ENCODE measurements around the gene PDE8A. TPM values are rescaled to one million over a fixed set of nuclear protein-coding genes. Genes with fewer than 3 reads are reported as not detected.

The PDE8A gene
- total RNA-seq, 3 donors from 2014 or later: 45.1 to 60.5 (median 58.3) TPM

GRCh38 chr15:85047271-85047948 is 65.8 kb downstream of the PDE8A start:
- Histone ChIP-seq H3K27ac (no peak overlapping the region), H3K4me1 (no peaks in the 10 kb centered on the region), H3K9me3 (no peaks in the 10 kb centered on the region), H3K4me3 (no peak overlapping the region), H3K36me3 (no peaks in the 10 kb centered on the region), H3K27me3 (no peaks in the 10 kb centered on the region)
- no peak for DNase-seq (ENCODE audit: low spot score in 2 of 2)
- TF ChIP-seq CTCF (IDR thresholded peaks at IDR 0.05): no peak
- no peak for TF ChIP-seq POLR2AphosphoS5 (IDR thresholded peaks at IDR 0.05)
- TF ChIP-seq POLR2A (IDR thresholded peaks at IDR 0.05): no peak
- intact Hi-C loops (cut with DNase I; ENCODE audit: low total_unique reads): no loop called here

- Histone ChIP-seq H3K27ac (no peak overlapping the region), H3K4me1 (no peaks in the 10 kb centered on the region), H3K36me3 (no peaks in the 10 kb centered on the region), H3K4me3 (no peak overlapping the region), H3K27me3 (no peaks in the 10 kb centered on the region), H3K9me3 (no peaks in the 10 kb centered on the region)
- no peak for TF ChIP-seq POLR2A (IDR thresholded peaks at IDR 0.05)
- no peak for TF ChIP-seq POLR2AphosphoS5 (IDR thresholded peaks at IDR 0.05)
- intact Hi-C loops (cut with DNase I; ENCODE audit: low total_unique reads): no loop called here
- no peak for DNase-seq (ENCODE audit: low spot score in 2 of 2)
Observed at GRCh38 chr15:85048430-85048829, 66.8 kb downstream of the PDE8A start.

- Histone ChIP-seq H3K4me3 (no peak overlapping the region), H3K9me3 (no peaks in the 10 kb centered on the region), H3K4me1 (no peaks in the 10 kb centered on the region), H3K27me3 (no peaks in the 10 kb centered on the region), H3K36me3 (no peaks in the 10 kb centered on the region), H3K27ac (no peak overlapping the region)
- DNase-seq (ENCODE audit: low spot score in 2 of 2): no peak
- intact Hi-C loops (cut with DNase I; ENCODE audit: low total_unique reads): no loop called here
- TF ChIP-seq POLR2AphosphoS5 (IDR thresholded peaks at IDR 0.05) (no peak), CTCF (IDR thresholded peaks at IDR 0.05) (no peak), POLR2A (IDR thresholded peaks at IDR 0.05) (no peak)
Observed at GRCh38 chr15:85049805-85050204, 68.1 kb downstream of the PDE8A start.

- Histone ChIP-seq H3K4me1 (no peaks in the 10 kb centered on the region), H3K27me3 (no peaks in the 10 kb centered on the region), H3K27ac (no peak overlapping the region), H3K4me3 (no peak overlapping the region), H3K9me3 (peaks cover 0 to 14% of the 10 kb centered on the region in 2 donors), H3K36me3 (no peaks in the 10 kb centered on the region)
- intact Hi-C loops (cut with DNase I; ENCODE audit: low total_unique reads): no loop called here
- no peak for DNase-seq (ENCODE audit: low spot score in 2 of 2)
- TF ChIP-seq CTCF (IDR thresholded peaks at IDR 0.05) (no peak), POLR2AphosphoS5 (IDR thresholded peaks at IDR 0.05) (no peak), POLR2A (IDR thresholded peaks at IDR 0.05) (no peak)
Observed at GRCh38 chr15:85059734-85060133, 78.1 kb downstream of the PDE8A start.

GRCh38 chr15:85062560-85062959 is 80.9 kb downstream of the PDE8A start:
- peaks cover 0 to 14% of the 10 kb centered on the region in 2 donors for H3K9me3 ChIP-seq
- DNase-seq (ENCODE audit: low spot score in 2 of 2): no peak
- H3K27me3 ChIP-seq: no peaks in the 10 kb centered on the region
- no peaks in the 10 kb centered on the region for H3K36me3 ChIP-seq
- no peak for TF ChIP-seq CTCF (IDR thresholded peaks at IDR 0.05)
- TF ChIP-seq POLR2AphosphoS5 (IDR thresholded peaks at IDR 0.05): no peak
- TF ChIP-seq POLR2A (IDR thresholded peaks at IDR 0.05): no peak
- intact Hi-C loops (cut with DNase I; ENCODE audit: low total_unique reads): no loop called here
- H3K27ac ChIP-seq: no peak overlapping the region
- H3K4me3 ChIP-seq: no peak overlapping the region
- no peaks in the 10 kb centered on the region for H3K4me1 ChIP-seq

Data from breast epithelium (tissue), 4 donors.